Measurements from ENCODE around the gene ZSCAN10.

The ZSCAN10 gene

DNA sequence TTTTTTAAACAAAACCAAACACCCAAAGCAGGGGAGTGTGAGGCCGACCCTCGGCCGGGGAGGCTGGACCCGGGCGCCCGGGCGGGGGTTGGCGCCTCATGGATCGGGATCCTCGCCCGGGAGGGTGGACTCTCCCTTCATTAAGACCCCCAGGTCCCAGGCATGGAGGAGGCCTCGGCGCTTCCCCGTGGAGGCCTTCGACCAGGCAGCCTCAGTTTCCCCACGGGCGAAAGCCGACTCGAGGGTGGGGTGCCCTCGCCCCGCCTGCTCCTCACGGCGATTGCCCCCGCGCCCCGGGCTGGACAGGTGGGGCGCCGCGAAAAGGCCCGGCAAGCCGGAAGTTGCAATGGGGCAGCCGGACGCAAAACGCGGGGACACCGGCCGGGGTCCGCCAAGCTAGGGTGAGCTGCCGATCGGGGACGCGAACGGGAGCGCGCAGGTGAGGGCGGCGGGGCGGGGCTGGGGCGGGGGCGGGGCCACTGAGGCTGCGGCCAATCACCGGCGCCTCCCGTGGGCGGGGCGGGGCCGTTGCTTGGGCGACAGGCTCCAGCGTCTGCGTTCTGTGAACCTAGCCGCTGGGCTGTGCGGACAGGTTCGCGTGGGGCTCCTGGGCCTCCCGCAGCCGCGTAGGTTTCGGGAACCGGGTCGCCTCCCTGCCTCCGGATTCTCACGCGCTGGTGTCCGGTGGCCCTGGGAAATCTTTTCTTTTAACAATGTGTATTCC lies 7.3 kb upstream of the ZSCAN10 start:
- no peaks in the 10 kb centered on the region for H3K36me3 Mint-ChIP-seq
- H3K27me3 Mint-ChIP-seq: peaks cover 1% of the 10 kb centered on the region
- DNase-seq (ENCODE audit: low spot score in 2 of 2): peak; percentile 92 to 93
- H3K4me3 Mint-ChIP-seq: peak overlapping the region; percentile 84
- H3K27ac Mint-ChIP-seq: peak overlapping the region; percentile 75
- no peaks in the 10 kb centered on the region for H3K9me3 Mint-ChIP-seq
- ATAC-seq (ENCODE audit: low read depth): peak; percentile 92
- peaks cover 9% of the 10 kb centered on the region for H3K4me1 Mint-ChIP-seq

DNA sequence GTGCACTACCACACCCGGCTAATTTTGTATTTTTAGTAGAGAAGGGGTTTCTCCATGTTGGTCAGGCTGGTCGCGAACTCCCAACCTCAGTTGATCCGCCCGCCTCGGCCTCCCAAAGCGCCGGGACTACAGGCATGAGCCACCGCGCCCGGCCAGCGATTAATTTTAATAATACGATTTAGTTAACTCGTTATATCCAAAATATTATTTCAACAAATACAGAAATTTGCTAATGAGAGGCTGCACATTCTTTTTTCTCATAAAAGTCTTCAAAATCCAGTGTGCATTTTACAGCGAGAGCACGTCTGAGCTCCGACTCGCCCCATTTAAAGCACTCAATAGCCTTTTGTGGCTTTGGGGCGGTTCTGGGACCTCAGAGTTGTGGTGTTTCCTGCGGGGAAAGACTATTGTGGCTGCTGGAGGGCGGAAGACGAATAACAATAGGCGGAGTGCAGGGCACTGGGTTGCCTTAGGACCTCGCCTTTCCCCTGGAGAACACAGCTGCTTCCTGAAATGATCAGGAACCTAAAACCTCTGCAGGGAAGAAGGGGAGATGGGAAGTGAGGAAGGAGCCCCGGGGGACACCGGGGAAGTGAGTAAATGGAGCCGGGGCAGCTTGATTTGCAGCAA lies 2.9 kb upstream of the ZSCAN10 start:
- H3K4me1 Mint-ChIP-seq: peaks cover 16% of the 10 kb centered on the region
- DNase-seq (ENCODE audit: low spot score in 2 of 2): no peak
- no peak overlapping the region for H3K27ac Mint-ChIP-seq
- no peak overlapping the region for H3K4me3 Mint-ChIP-seq
- no peaks in the 10 kb centered on the region for H3K9me3 Mint-ChIP-seq
- ATAC-seq (ENCODE audit: low read depth): no peak
- no peaks in the 10 kb centered on the region for H3K27me3 Mint-ChIP-seq
- no peaks in the 10 kb centered on the region for H3K36me3 Mint-ChIP-seq

DNA sequence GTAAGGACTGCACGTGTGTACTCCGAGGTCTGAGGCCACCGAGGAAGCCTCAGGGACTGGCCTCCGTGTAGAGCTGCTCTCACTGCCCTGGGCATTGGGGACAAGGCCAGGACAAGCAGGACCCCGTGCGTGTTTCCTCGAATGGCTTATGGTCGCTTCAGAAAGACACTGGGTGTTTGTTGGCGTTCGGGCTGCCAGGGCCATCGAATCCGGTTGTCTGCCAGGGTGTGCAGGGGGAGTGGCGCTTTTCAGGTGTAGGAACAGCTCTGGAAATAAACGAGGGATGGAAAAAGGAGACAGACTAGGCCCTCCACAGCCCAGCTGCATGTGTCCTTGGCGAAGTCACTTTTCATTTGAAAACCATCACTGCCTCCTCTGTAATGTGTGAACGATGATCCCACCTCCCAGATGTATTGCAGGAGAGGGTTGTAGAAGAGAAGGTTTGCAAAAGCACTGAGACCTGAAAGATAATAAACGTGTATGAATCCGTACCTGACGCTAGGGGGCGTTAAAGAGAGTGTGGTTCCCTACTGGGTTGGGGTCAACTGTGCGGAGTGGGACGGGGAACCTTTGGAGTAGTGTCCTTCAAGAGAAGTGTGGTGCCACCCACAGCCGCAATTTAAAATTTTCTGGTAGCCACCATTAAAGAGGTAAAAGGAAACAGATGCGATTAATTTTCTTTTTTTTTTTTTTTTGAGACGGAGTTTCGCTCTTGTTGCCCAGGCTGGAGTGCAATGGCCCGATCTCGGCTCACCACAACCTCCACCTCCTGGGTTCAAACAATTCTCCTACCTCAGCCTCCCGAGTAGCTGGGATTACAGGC lies 2.1 kb upstream of the ZSCAN10 start:
- DNase-seq (ENCODE audit: low spot score in 2 of 2) (no peak), ATAC-seq (ENCODE audit: low read depth) (no peak)
- Mint-ChIP-seq H3K9me3 (no peaks in the 10 kb centered on the region), H3K4me1 (peaks cover 14% of the 10 kb centered on the region), H3K4me3 (peak overlapping the region; percentile 7), H3K27me3 (no peaks in the 10 kb centered on the region), H3K27ac (no peak overlapping the region), H3K36me3 (no peaks in the 10 kb centered on the region)

DNA sequence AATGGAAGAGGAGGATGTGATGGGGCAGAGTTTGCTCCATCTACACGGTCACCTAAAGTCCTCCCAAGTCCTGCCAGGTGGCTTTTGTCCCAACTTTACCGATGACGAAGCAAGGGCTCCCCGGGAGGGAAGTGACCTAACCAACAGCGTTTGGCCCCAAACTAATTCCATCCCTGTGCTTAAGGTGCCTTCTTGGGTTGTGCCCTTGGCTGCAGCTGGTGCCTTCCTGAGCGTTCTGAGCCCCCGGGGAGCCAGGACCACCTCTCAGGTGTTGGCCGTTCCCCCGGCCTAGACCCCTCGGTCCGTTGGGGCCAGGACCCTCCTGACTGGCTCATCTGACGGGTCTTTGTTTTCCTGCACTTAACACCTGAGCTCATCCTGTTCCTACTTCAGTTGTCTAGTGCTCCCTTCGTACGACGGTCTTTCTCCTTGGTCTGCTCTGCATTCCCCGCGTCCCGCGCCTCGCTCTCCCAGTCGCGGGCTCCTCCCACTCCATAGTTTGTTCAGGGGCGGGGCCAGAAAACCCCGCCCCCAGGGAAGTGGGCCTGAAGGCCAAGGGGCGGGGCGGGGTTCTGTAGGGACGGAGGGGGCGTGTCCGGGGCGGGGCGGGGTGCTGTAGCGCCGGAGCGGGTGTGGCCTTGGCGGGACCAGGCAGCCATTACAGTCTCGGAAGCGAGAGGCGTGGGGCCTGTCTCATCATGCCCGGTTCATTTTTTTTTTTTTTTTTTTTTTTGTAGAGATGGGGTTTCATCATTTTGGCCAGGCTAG lies 822 bp upstream of the ZSCAN10 start:
- Mint-ChIP-seq H3K27me3 (no peaks in the 10 kb centered on the region), H3K4me3 (peak overlapping the region; percentile 85), H3K4me1 (peaks cover 14% of the 10 kb centered on the region), H3K36me3 (no peaks in the 10 kb centered on the region), H3K9me3 (no peaks in the 10 kb centered on the region), H3K27ac (no peak overlapping the region)
- ATAC-seq (ENCODE audit: low read depth): peak; percentile 85
- peak; percentile 61 to 67 for DNase-seq (ENCODE audit: low spot score in 2 of 2)

DNA sequence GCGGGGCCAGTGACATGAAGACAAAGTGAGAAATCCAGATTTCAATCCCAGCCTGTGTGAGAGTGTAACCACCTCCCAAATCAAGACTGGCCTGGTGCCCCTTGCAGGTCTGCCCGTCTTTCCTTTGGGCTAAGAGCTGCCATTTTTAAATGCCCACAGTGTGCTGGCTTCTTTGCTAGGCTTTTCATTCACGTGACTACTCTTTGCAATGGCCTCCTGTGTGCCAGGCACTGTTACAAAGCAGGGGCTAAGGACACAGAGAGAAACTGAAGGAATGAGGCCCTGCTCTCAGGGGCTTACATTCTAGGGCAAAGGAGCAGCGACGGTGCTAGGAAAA lies 269 bp upstream of the ZSCAN10 start:
- no peaks in the 10 kb centered on the region for H3K9me3 Mint-ChIP-seq
- H3K4me1 Mint-ChIP-seq: peaks cover 16% of the 10 kb centered on the region
- no peak overlapping the region for H3K27ac Mint-ChIP-seq
- no peak overlapping the region for H3K4me3 Mint-ChIP-seq
- DNase-seq (ENCODE audit: low spot score in 2 of 2) (no peak), ATAC-seq (ENCODE audit: low read depth) (no peak)
- H3K36me3 Mint-ChIP-seq: no peaks in the 10 kb centered on the region
- H3K27me3 Mint-ChIP-seq: no peaks in the 10 kb centered on the region

DNA sequence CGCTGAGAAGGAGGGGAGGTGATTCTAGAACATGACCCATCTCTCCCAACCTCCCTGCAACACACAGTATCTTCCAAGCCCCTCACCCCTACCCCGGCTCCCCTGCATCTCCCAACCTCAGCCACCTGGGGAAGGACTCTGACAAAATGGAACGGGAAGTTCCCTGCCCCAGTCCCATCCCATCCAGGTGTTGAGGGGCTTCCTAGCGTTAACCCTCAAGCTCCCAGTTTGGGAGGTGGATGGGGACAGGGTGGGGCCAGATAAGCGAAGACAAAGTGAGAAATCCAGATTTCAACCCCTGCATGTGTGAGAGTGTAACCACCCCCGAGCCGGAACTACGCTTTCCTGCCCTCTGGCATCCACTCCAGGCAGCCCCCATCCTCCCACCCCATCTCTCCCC lies 1.8 kb downstream of the ZSCAN10 start:
- DNase-seq (ENCODE audit: low spot score in 2 of 2) (no peak), ATAC-seq (ENCODE audit: low read depth) (no peak)
- H3K4me1 Mint-ChIP-seq: peaks cover 16% of the 10 kb centered on the region
- H3K27ac Mint-ChIP-seq: no peak overlapping the region
- no peaks in the 10 kb centered on the region for H3K9me3 Mint-ChIP-seq
- H3K4me3 Mint-ChIP-seq: no peak overlapping the region
- no peaks in the 10 kb centered on the region for H3K36me3 Mint-ChIP-seq
- no peaks in the 10 kb centered on the region for H3K27me3 Mint-ChIP-seq

DNA sequence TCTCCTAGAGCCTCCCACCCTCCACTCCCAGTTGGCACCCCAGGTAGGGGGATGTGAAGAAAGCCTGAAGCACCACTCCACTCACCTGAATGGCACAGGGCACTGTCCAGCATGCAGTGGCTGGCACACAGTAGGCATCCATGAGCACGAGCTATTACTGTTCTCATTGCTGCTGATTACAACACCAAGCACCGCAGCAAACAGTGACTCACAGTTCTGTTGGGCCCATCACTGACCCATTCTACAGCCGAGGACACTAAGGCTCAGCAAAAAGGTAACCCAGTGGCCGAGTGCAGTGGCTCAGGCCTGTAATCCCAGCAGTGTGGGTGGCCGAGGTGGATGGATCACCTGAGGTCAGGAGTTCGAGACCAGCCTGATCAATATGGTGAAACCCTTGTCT lies 2.7 kb downstream of the ZSCAN10 start:
- Mint-ChIP-seq H3K36me3 (no peaks in the 10 kb centered on the region), H3K4me1 (peaks cover 11% of the 10 kb centered on the region), H3K4me3 (no peak overlapping the region), H3K27me3 (no peaks in the 10 kb centered on the region), H3K9me3 (no peaks in the 10 kb centered on the region), H3K27ac (no peak overlapping the region)
- DNase-seq (ENCODE audit: low spot score in 2 of 2) (no peak), ATAC-seq (ENCODE audit: low read depth) (no peak)

DNA sequence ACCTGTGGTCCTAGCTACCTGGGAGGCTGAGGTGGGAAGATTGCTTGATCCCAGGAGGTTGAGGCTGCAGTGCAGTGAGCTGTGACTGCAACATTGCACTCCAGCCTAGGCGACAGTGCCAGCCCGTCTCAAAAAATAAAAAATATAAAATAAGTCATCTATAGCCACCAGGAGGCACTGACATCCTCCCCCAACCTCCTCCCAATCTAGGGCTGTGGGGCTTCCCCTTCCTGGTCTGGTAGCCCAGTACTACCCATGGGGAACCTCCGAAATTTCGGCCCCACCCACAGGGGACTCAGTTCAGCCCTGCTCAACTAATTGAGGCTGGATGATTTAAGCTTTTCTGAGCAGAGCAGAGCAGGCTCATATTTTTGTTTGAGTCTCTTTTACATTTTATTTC lies 3.2 kb downstream of the ZSCAN10 start:
- no peak overlapping the region for H3K4me3 Mint-ChIP-seq
- DNase-seq (ENCODE audit: low spot score in 2 of 2): peak; percentile 44 to 70
- no peak overlapping the region for H3K27ac Mint-ChIP-seq
- ATAC-seq (ENCODE audit: low read depth): peak; percentile 83
- no peaks in the 10 kb centered on the region for H3K36me3 Mint-ChIP-seq
- no peaks in the 10 kb centered on the region for H3K27me3 Mint-ChIP-seq
- peaks cover 9% of the 10 kb centered on the region for H3K4me1 Mint-ChIP-seq
- no peaks in the 10 kb centered on the region for H3K9me3 Mint-ChIP-seq

DNA sequence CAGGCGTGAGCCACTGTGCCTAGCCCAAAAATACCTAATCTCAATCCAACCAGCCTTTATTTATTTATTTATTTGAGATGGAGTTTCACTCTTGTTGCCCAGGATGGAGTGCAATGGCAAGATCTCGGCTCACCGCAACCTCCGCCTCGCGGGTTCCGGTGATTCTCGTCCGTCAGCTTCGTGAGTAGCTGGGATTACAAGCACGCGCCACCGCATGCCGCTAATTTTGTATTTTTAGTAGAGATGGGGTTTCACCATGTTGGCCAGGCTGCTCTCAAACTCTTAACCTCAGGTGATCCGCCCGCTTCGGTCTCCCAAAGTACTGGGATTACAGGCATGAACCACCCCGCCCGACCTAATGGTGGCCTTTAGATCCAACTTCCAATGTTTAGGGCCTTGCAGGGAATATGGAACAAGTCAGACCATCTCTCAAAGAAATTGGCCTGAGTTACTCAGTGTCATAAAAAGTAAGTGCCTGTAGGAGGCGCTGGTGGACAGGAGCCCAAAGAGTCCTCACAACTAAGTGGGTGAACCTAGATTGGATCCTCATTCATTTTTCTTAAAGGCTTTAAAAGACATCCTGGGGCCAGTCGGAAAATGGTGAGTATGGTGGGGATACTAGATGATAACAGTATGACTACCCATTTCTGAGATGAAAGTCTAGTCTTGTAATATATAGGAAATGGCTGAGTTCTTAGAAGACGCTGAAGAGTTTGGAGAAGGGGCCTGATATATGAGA lies 4.6 kb downstream of the ZSCAN10 start:
- H3K27me3 Mint-ChIP-seq: no peaks in the 10 kb centered on the region
- no peaks in the 10 kb centered on the region for H3K9me3 Mint-ChIP-seq
- no peak for ATAC-seq (ENCODE audit: low read depth)
- DNase-seq (ENCODE audit: low spot score in 2 of 2): peak; percentile 31 to 47
- no peak overlapping the region for H3K4me3 Mint-ChIP-seq
- H3K4me1 Mint-ChIP-seq: peaks cover 2% of the 10 kb centered on the region
- H3K27ac Mint-ChIP-seq: no peak overlapping the region
- H3K36me3 Mint-ChIP-seq: no peaks in the 10 kb centered on the region

DNA sequence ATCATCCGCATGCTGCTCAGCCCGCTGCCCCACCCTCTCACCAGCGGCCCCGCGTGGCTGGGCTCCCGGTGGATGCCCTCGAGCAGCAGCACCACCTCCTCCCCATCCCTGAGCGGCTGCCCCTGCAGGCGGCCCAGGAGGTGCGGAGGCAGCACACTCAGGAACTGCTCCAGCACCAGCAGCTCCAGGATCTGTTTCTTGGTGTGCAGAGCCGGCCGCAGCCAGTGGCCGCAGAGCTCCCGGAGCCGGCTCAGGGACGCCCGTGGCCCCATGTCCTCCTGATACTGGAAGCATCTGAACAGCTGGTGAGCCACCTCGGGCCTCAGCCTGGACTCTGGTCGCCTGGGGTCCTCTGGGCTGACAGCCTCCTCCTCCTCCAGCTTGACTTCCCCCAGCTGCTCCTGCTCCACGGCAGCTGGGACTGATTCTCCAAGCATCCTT lies 6.6 kb downstream of the ZSCAN10 start:
- DNase-seq (ENCODE audit: low spot score in 2 of 2) (no peak), ATAC-seq (ENCODE audit: low read depth) (no peak)
- H3K36me3 Mint-ChIP-seq: no peaks in the 10 kb centered on the region
- H3K9me3 Mint-ChIP-seq: no peaks in the 10 kb centered on the region
- peaks cover 6% of the 10 kb centered on the region for H3K27me3 Mint-ChIP-seq
- no peak overlapping the region for H3K27ac Mint-ChIP-seq
- no peak overlapping the region for H3K4me3 Mint-ChIP-seq
- H3K4me1 Mint-ChIP-seq: peaks cover 9% of the 10 kb centered on the region

DNA sequence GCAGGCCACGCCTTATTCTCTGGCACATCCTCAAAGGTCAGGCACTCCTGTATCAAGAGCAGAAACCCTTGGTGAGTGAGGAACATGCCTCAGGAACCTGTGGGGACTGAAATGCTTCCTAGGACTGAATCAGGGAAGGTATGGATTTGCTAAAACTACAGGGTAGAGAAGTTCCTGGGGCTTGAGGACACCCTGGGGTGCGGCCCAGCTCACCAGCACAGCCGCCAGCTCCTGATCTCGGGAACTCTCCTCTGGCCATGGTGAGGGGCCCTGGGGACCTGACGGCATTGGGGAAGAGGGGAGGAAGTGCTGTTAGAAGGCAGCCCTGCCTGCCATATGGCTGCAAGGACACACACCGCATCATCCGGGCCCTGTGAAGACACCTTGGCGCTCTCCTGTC lies 7.5 kb downstream of the ZSCAN10 start:
- peaks cover 7% of the 10 kb centered on the region for H3K27me3 Mint-ChIP-seq
- DNase-seq (ENCODE audit: low spot score in 2 of 2) (no peak), ATAC-seq (ENCODE audit: low read depth) (no peak)
- no peaks in the 10 kb centered on the region for H3K36me3 Mint-ChIP-seq
- H3K9me3 Mint-ChIP-seq: no peaks in the 10 kb centered on the region
- H3K4me3 Mint-ChIP-seq: no peak overlapping the region
- H3K27ac Mint-ChIP-seq: no peak overlapping the region
- peaks cover 10% of the 10 kb centered on the region for H3K4me1 Mint-ChIP-seq

DNA sequence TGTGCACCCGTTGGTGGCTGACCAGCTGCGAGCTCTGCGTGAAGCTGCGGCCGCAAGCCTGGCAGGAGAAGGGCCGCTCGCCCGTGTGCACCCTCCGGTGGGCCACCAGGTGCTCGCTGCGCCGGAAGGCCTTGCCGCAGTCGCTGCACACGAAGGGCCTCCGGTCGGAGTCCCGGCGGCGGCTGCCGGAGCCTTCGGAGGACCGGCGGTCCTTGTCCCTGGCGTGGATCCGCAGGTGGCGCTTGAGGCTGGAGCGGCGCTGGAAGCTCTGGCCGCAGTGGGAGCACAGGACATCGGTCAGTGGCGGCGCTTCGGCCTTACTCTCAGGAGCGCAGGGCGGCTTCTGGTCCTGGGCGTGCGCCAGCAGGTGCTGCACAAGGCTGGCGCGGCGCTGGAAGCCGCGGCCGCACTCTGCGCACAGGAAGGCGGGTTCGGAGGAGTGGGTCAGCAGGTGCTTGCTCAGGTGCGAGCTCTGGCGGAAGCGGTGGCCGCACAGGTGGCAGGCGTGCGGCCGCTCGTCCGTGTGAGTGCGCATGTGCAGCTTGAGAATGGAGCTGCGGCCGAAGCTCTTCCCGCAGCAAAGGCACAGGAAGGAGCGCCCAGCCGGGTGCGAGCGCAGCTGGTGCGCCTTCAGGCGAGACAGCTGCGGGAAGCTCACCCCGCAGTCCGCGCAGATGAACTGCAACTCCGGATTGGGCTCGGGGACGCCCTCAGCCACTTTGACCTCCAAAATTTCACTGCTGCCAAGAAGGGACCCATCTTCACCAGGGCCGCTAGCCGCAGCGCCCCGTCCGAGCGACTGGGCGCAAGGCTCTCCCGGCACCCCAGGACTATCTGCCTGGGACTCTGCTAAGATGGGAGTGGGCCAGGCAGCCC lies 9.1 kb downstream of the ZSCAN10 start:
- DNase-seq (ENCODE audit: low spot score in 2 of 2): no peak

More for the DNA sequence above, 9.1 kb downstream of the ZSCAN10 start:
- peaks cover 7% of the 10 kb centered on the region for H3K27me3 Mint-ChIP-seq
- H3K36me3 Mint-ChIP-seq: no peaks in the 10 kb centered on the region
- H3K4me1 Mint-ChIP-seq: peaks cover 10% of the 10 kb centered on the region
- H3K9me3 Mint-ChIP-seq: no peaks in the 10 kb centered on the region
- no peak overlapping the region for H3K4me3 Mint-ChIP-seq
- ATAC-seq (ENCODE audit: low read depth): no peak
- H3K27ac Mint-ChIP-seq: no peak overlapping the region

Measured in memory B cell (primary cell).